Nephron progenitor cell (in vitro differentiated cells): ENCODE data around the gene WFDC8.
A peak's percentile ranks its signal among the peaks of the same experiment; 100 is the strongest.
"Not testable (repeated sequence)": the region's sequence is repeated elsewhere in the genome, so short reads cannot be mapped to it uniquely, and the experiment has no call there.

Experiments used
- DNase-seq: peaks from one replicate; pipeline ENCODE4 v3.0.0; 2021
- H3K27ac Mint-ChIP-seq: 2 replicates; pipeline ENCODE4 v1.8.0; 2021; ENCODE audit warnings: mild to moderate bottlenecking, moderate library complexity, mixed read lengths
- H3K27me3 Mint-ChIP-seq: 2 replicates; pipeline ENCODE4 v1.8.0; 2021; ENCODE audit warnings: mild to moderate bottlenecking, low read depth, mixed read lengths; ENCODE audit not compliant: poor library complexity
- H3K36me3 Mint-ChIP-seq: 2 replicates; pipeline ENCODE4 v1.8.0; 2021; ENCODE audit warnings: low read depth, mixed read lengths
- H3K4me1 Mint-ChIP-seq: 2 replicates; pipeline ENCODE4 v1.8.0; 2021; ENCODE audit warnings: mixed read lengths
- H3K4me3 Mint-ChIP-seq: 2 replicates; pipeline ENCODE4 v1.8.0; 2021; ENCODE audit warnings: mild to moderate bottlenecking, moderate library complexity, mixed read lengths
- H3K9me3 Mint-ChIP-seq: 2 replicates; pipeline ENCODE4 v1.8.0; 2021; ENCODE audit warnings: mild to moderate bottlenecking, moderate library complexity, mixed read lengths
- CTCF ChIP-seq: fragments of 200-600 bp; sonication (generic); IDR thresholded peaks from 2 replicates; pipeline ENCODE4 v1.5.0; 2021; ENCODE audit warnings: antibody characterized with exemption

Gene WFDC8

DNA sequence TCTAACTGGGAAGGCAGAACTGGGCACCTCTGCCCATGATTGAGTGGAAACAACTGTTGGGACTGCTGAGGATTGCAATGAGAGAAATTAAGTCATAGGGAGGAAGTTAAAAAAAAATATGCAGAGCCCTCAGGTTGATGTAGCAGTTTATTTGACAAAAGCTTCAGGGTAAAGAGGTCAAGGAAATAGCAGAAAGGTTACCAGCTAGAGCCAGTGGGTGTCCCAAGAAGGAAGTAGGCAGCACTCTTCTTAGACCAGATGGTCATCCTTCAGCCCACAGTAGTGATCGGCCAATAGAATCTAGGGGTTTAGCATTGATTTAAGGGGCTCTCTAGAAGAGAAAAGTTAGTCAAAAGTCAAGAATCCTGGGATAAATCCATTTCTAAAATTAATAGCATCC lies 28.7 kb upstream of the WFDC8 start:
- Mint-ChIP-seq H3K4me1 (peaks cover 16% of the 10 kb centered on the region), H3K36me3 (no peaks in the 10 kb centered on the region), H3K9me3 (peaks cover 46% of the 10 kb centered on the region), H3K4me3 (no peak overlapping the region), H3K27me3 (peaks cover 3% of the 10 kb centered on the region), H3K27ac (no peak overlapping the region)
- no peak for DNase-seq
- no peak for TF ChIP-seq CTCF

- Mint-ChIP-seq H3K9me3 (peaks cover 16% of the 10 kb centered on the region), H3K36me3 (peaks cover 5% of the 10 kb centered on the region), H3K27me3 (peaks cover 12% of the 10 kb centered on the region), H3K4me3 (no peak overlapping the region), H3K27ac (no peak overlapping the region), H3K4me1 (no peaks in the 10 kb centered on the region)
- no peak for DNase-seq
- TF ChIP-seq CTCF: no peak
Measured at GRCh38 chr20:45595235-45595634, 16.2 kb upstream of the WFDC8 start.

DNA sequence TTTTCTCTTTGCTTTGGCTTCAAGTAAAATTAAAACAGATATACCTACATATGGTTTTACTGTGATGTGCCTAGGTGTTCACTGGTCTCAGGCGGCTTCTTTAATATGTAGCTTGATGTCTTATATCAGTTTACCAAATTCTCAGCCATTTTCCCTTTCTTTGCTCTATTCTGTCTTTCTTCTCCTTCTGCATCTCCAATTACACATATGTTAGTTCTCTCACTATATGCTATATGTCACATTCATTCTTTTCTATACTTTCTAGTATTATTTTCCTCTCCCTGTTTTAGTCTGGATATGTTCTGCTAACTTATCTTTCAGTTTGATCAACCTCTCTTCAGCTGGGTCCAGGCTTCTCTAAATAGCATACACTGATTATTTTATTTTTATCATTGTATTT lies 14.4 kb upstream of the WFDC8 start:
- Mint-ChIP-seq H3K4me3 (no peak overlapping the region), H3K27me3 (peaks cover 7% of the 10 kb centered on the region), H3K9me3 (peaks cover 24% of the 10 kb centered on the region), H3K36me3 (peaks cover 5% of the 10 kb centered on the region), H3K27ac (no peak overlapping the region), H3K4me1 (no peaks in the 10 kb centered on the region)
- no peak for DNase-seq
- TF ChIP-seq CTCF: no peak

GRCh38 chr20:45592574-45593189 lies 13.6 kb upstream of the WFDC8 start:
- Mint-ChIP-seq H3K27me3 (peaks cover 6% of the 10 kb centered on the region), H3K27ac (no peak overlapping the region), H3K4me1 (no peaks in the 10 kb centered on the region), H3K36me3 (peaks cover 5% of the 10 kb centered on the region), H3K9me3 (peaks cover 28% of the 10 kb centered on the region), H3K4me3 (no peak overlapping the region)
- TF ChIP-seq CTCF: peak; percentile 55
- DNase-seq: no peak

GRCh38 chr20:45589725-45590124 lies 10.6 kb upstream of the WFDC8 start:
- Mint-ChIP-seq H3K4me1 (no peaks in the 10 kb centered on the region), H3K9me3 (peaks cover 27% of the 10 kb centered on the region), H3K27me3 (peaks cover 6% of the 10 kb centered on the region), H3K4me3 (no peak overlapping the region), H3K36me3 (peaks cover 5% of the 10 kb centered on the region), H3K27ac (no peak overlapping the region)
- no peak for DNase-seq
- TF ChIP-seq CTCF: no peak

- no peak for TF ChIP-seq CTCF
- Mint-ChIP-seq H3K9me3 (peaks cover 20% of the 10 kb centered on the region), H3K36me3 (peaks cover 5% of the 10 kb centered on the region), H3K27ac (peak overlapping the region; percentile 30), H3K4me1 (no peaks in the 10 kb centered on the region), H3K4me3 (no peak overlapping the region), H3K27me3 (peaks cover 3% of the 10 kb centered on the region)
- DNase-seq: no peak
Measured at GRCh38 chr20:45588800-45589199, 9.7 kb upstream of the WFDC8 start.

- peaks cover 12% of the 10 kb centered on the region for H3K9me3 Mint-ChIP-seq
Measured at GRCh38 chr20:45585986-45586385, 6.9 kb upstream of the WFDC8 start.

DNA sequence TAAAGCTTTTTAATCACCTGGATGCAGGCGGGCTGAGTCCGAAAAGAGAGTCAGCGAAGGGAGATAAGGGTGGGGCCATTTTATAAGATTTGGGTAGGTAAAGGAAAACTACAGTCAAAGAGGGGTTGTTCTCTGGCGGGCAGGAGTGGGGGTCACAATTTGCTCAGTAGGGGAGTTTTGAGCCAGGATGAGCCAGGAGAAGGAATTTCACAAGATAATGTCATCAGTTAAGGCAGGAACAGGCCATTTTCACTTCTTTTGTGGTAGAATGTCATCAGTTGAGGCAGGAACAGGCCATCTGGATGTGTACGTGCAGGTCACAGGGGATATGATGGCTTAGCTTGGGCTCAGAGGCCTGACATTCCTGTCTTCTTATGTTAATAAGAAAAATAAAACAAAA lies 5.2 kb upstream of the WFDC8 start:
- H3K27ac Mint-ChIP-seq, H3K36me3 Mint-ChIP-seq, DNase-seq, H3K27me3 Mint-ChIP-seq, H3K4me1 Mint-ChIP-seq, H3K4me3 Mint-ChIP-seq: not testable (repeated sequence)
- H3K9me3 Mint-ChIP-seq: peaks cover 12% of the 10 kb centered on the region

More at GRCh38 chr20:45585986-45586385, 6.9 kb upstream of the WFDC8 start:
- not testable (repeated sequence) for H3K4me1 Mint-ChIP-seq, H3K4me3 Mint-ChIP-seq, H3K27me3 Mint-ChIP-seq, DNase-seq, H3K27ac Mint-ChIP-seq, H3K36me3 Mint-ChIP-seq
